Hepatocyte (in vitro differentiated cells): ENCODE data around the gene MAD1L1.

Source experiments
- EZH2 ChIP-seq: fragments of 200-600 bp; sonication (generic); IDR thresholded peaks from 2 replicates; pipeline ENCODE4 v1.6.1; 2016; ENCODE audit warnings: antibody characterized with exemption, mild to moderate bottlenecking, borderline replicate concordance
- TF ChIP-seq, protein P1 (sequence below): fragments of 200-600 bp; sonication (generic); IDR thresholded peaks from 2 replicates; pipeline ENCODE4 v1.5.1; 2016; ENCODE audit warnings: antibody characterized with exemption, mild to moderate bottlenecking; ENCODE audit not compliant: poor library complexity

DNA sequence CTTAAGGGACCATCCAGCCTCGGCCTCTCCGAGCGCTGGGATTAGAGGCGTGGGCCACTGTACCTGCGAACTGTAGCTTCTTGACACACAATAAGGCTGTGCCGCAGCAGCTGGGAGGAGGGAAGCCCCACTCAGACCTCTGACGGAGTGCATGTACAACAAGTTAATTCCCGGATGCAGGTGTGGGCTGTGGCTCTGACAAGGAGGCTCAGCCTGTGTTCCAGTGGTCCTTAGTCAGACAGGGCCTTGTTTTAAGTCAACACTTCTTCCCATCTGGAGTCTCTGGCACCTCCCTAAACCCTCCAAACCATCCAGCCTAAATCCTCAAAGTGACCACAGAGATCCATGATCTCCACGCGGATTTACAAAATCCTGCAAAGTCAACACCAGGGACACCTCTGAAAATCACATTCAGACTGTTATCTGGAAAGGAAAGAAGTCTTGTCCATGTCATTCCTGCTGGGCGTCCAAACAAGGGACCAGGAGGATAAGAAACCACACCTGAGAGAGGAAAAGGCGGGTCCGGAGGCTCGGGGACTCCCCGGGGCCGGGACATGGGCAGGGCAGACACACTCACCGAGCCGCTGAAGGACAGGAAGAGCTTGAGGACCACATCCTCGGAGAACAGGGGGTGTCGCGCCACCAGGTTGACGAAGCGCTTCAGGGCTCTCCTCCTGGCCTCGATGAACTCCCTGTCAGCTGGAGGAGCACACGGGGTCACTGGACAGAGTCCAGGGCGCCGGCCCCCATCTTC, 38.7 kb upstream of the MAD1L1 start:
- TF ChIP-seq, protein P1, sequence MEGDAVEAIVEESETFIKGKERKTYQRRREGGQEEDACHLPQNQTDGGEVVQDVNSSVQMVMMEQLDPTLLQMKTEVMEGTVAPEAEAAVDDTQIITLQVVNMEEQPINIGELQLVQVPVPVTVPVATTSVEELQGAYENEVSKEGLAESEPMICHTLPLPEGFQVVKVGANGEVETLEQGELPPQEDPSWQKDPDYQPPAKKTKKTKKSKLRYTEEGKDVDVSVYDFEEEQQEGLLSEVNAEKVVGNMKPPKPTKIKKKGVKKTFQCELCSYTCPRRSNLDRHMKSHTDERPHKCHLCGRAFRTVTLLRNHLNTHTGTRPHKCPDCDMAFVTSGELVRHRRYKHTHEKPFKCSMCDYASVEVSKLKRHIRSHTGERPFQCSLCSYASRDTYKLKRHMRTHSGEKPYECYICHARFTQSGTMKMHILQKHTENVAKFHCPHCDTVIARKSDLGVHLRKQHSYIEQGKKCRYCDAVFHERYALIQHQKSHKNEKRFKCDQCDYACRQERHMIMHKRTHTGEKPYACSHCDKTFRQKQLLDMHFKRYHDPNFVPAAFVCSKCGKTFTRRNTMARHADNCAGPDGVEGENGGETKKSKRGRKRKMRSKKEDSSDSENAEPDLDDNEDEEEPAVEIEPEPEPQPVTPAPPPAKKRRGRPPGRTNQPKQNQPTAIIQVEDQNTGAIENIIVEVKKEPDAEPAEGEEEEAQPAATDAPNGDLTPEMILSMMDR: no peak
- TF ChIP-seq EZH2: no peak
